ENCODE measurements around the gene CARD10. TPM values are rescaled to one million over a fixed set of nuclear protein-coding genes. Genes with fewer than 3 reads are reported as not detected.

The CARD10 gene
- polyA plus RNA-seq, 1 experiment: 5.8 TPM

- POLR2A ChIA-PET: no interaction called here
- peak overlapping the region; percentile 49 for H3K27ac ChIP-seq (ENCODE audit: low read depth, low read length)
- no peak overlapping the region for H3K4me3 ChIP-seq (ENCODE audit: low read depth, low read length)
- H3K9me3 ChIP-seq (ENCODE audit: control insufficient read depth, insufficient read depth, low read length): no peaks in the 10 kb centered on the region; the same call in 1 of the 2 replicates
- CTCF ChIA-PET: interaction anchor here (0.8 kb wide), 1 partner anchor 18 kb away, joined by 3 read pairs; no protein-coding TSS in a partner anchor
- no peaks in the 10 kb centered on the region for H3K27me3 ChIP-seq (ENCODE audit: control insufficient read depth, insufficient read depth, low read length)
- TF ChIP-seq CTCF (IDR thresholded peaks at IDR 0.05; ENCODE audit: low read depth, low read length): no peak
- DNase-seq (ENCODE audit: low read depth, low spot score): no peak
These were observed 18.2 kb downstream of the CARD10 start for GRCh38 chr22:37500745-37501609.

- TF ChIP-seq CTCF (IDR thresholded peaks at IDR 0.05; ENCODE audit: low read depth, low read length): no peak
- no peaks in the 10 kb centered on the region for H3K27me3 ChIP-seq (ENCODE audit: control insufficient read depth, insufficient read depth, low read length)
- H3K4me3 ChIP-seq (ENCODE audit: low read depth, low read length): no peak overlapping the region
- H3K9me3 ChIP-seq (ENCODE audit: control insufficient read depth, insufficient read depth, low read length): no peaks in the 10 kb centered on the region; the same call in 1 of the 2 replicates
- POLR2A ChIA-PET: no interaction called here
- CTCF ChIA-PET: no interaction called here
- no peak overlapping the region for H3K27ac ChIP-seq (ENCODE audit: low read depth, low read length)
- no peak for DNase-seq (ENCODE audit: low read depth, low spot score)
These were observed 19.2 kb downstream of the CARD10 start for GRCh38 chr22:37499789-37500540.

GRCh38 chr22:37499027-37499707 lies 20.0 kb downstream of the CARD10 start:
- Histone ChIP-seq H3K27me3 (ENCODE audit: control insufficient read depth, insufficient read depth, low read length) (no peaks in the 10 kb centered on the region), H3K27ac (ENCODE audit: low read depth, low read length) (no peak overlapping the region), H3K9me3 (ENCODE audit: control insufficient read depth, insufficient read depth, low read length) (no peaks in the 10 kb centered on the region; the same call in 1 of the 2 replicates), H3K4me3 (ENCODE audit: low read depth, low read length) (no peak overlapping the region)
- ChIA-PET CTCF (no interaction called here), POLR2A (no interaction called here)
- no peak for TF ChIP-seq CTCF (IDR thresholded peaks at IDR 0.05; ENCODE audit: low read depth, low read length)
- DNase-seq (ENCODE audit: low read depth, low spot score): no peak

GRCh38 chr22:37498289-37498909 lies 20.8 kb downstream of the CARD10 start:
- Histone ChIP-seq H3K4me3 (ENCODE audit: low read depth, low read length) (no peak overlapping the region), H3K9me3 (ENCODE audit: control insufficient read depth, insufficient read depth, low read length) (no peaks in the 10 kb centered on the region; the same call in 1 of the 2 replicates), H3K27ac (ENCODE audit: low read depth, low read length) (no peak overlapping the region), H3K27me3 (ENCODE audit: control insufficient read depth, insufficient read depth, low read length) (no peaks in the 10 kb centered on the region)
- ChIA-PET POLR2A (no interaction called here), CTCF (interaction anchor here (0.6 to 1.4 kb wide), 2 partner anchors 81 to 94 kb away, joined by 4 to 8 read pairs; partner anchors contain the start of gene LGALS2)
- TF ChIP-seq CTCF (IDR thresholded peaks at IDR 0.05; ENCODE audit: low read depth, low read length): peak; percentile 17; the same call in 1 of the 2 replicates
- DNase-seq (ENCODE audit: low read depth, low spot score): no peak

All from AG04450 (cell line).